GOT3 (cell line): ENCODE measurements around the gene JAG2.

Experiments
- DNase-seq: peaks from one replicate; lab custom pipeline; 2025; ENCODE audit warnings: mixed read lengths; lab: John Stamatoyannopoulos, UW

Gene JAG2

DNA sequence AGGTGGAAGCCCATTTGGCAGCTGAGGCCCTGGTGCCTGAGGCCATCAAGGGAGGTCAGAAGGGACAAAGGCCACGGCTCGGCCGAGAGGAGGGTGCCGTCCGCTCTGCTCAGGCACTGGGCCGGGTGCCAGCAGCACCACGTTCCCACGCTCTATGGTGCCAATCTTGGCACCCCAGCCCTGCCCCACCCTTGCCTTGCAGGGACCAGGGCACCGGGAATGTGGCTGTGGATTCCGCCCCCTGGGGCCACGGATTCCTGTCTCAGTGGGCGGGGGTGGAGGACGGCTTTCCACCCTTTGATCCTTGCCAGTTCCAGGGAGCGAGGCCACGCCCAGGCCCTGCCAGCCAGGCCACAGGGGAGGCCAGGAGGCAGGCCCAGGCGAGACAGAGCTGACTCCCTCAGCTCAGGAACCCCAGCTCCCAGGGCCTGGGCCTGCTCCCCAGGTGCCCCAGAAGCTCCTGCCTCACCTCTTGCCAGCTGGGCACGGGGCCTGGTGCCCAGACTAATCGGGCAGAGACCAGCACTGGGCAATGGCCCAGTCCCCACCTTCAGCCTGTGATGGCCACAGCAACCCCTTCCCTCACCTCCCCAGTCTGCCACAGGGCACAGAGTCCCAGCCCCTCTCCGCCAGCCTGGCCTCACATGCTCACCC is 76.9 kb downstream of the JAG2 start:
- no peak for DNase-seq

DNA sequence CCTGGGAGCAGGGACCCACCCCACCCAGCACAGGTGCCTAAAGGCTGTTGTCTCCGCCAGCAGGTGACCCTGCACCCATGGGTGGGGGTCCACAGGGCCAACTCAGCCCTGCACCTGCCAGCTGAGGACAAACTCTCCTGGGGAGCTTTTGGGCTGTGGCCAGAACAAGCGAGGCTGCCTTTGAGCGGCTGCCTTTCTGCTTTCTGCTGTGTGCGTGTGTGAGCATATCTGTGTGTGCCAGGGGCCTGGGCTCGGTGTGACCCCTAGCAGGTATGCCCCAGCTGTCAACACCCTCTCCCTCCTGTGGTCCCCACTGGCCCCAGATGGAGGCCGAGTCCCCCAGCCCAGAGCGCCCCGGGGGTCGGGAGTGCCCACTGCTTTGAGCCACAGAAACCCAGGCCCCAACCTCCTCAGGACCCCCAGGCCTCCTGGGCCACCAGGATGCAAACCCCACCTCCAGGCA is 77.5 kb downstream of the JAG2 start:
- no peak for DNase-seq
